Sigmoid colon (tissue), 7 donors: ENCODE results near the gene ACSM5. TPM values are rescaled to one million over a fixed set of nuclear protein-coding genes. Genes with fewer than 3 reads are reported as not detected.
"Not testable (repeated sequence)": the region's sequence is repeated elsewhere in the genome, so short reads cannot be mapped to it uniquely, and the experiment has no call there.

Source experiments
- DNase-seq: peaks from one replicate; pipeline ENCODE4 v3.0.0-alpha.2; 2019
- H3K27ac ChIP-seq, 4 donors: fragments of 200-600 bp; sonication (generic); one replicate each; pipeline ENCODE4 v1.5.1; 2016 to 2019; ENCODE audit warnings: mild to moderate bottlenecking in 1 of 4
- H3K27me3 ChIP-seq, 3 donors: fragments of 200-600 bp; sonication (generic); one replicate each; pipeline ENCODE4 v1.5.1; 2019; ENCODE audit warnings: mild to moderate bottlenecking in 1 of 3
- H3K36me3 ChIP-seq, 4 donors: fragments of 200-600 bp; sonication (generic); one replicate each; pipeline ENCODE4 v1.5.1; 2016 to 2019
- H3K4me1 ChIP-seq, 4 donors: fragments of 200-600 bp; sonication (generic); one replicate each; pipeline ENCODE4 v1.5.1; 2017 to 2019
- H3K4me3 ChIP-seq, 4 donors: fragments of 200-600 bp; sonication (generic); one replicate each; pipeline ENCODE4 v1.5.1; 2017 to 2019; ENCODE audit warnings: mild to moderate bottlenecking in 2 of 4, moderate library complexity in 1 of 4
- H3K9me3 ChIP-seq, 4 donors: fragments of 200-600 bp in 3 of 4; sonication (generic) in 3 of 4; one replicate each; pipeline versions ENCODE4 v1.5.1 to v1.6.1; 2013 to 2019
- CTCF ChIP-seq, 4 experiments: fragments of 450-650 bp in 3 of 4; fragments of 200-600 bp in 1 of 4; IDR thresholded peaks; one replicate each; pipeline ENCODE4 v1.5.1; 2016 to 2019; ENCODE audit warnings: antibody characterized with exemption in 4 of 4, mild to moderate bottlenecking in 3 of 4, moderate library complexity in 2 of 4
- EP300 ChIP-seq, 4 donors: sonication (generic); formaldehyde crosslinking; IDR thresholded peaks; one replicate each; pipeline ENCODE4 v1.6.1; 2017; ENCODE audit warnings: antibody characterized with exemption in 4 of 4
- POLR2A ChIP-seq, 2 donors: fragments of 450-650 bp; IDR thresholded peaks; one replicate each; pipeline ENCODE4 v1.6.1; 2016; ENCODE audit warnings: antibody characterized with exemption in 2 of 2, mild to moderate bottlenecking in 2 of 2, moderate library complexity in 2 of 2
- POLR2AphosphoS5 ChIP-seq, 4 donors: sonication (generic); formaldehyde crosslinking; IDR thresholded peaks; one replicate each; pipeline ENCODE4 v1.6.1; 2017; ENCODE audit warnings: antibody characterized with exemption in 4 of 4
- WGBS, 2 donors: extraction: QIAGEN DNeasy Blood & Tissue Kit; methylation state at CpG; one replicate each; pipeline ENCODE4 v1.1.7; 2013; 5-methylcytosine and 5-hydroxymethylcytosine counted together
- intact Hi-C: fragments of 100-400 bp; cut with DNase I; formaldehyde crosslinking; loops from one replicate; pipeline ENCODE4 v1.15.1; 2023
- polyA plus RNA-seq, 3 donors: library from polyadenylated mRNA; stranded (reverse); fragments of 200-250 nt; gene quantifications; one replicate each; pipeline ENCODE4 v1.2.3, GENCODE V29; 2013
- total RNA-seq, 4 donors: library from RNA; depleted of rRNA; stranded (reverse); fragments of >200 nt; gene quantifications; one replicate each; pipeline ENCODE4 v1.1.0, GENCODE V29; 2016
- donor health status: healthy with polysubstance abuse.
- donor health status: Bipolar disorder and iron deficiency.
- donor health status: healthy.

Gene ACSM5
- total and polyA plus RNA-seq, 7 donors: 0.69 to 11.4 (median 3.1) TPM

- Histone ChIP-seq H3K9me3 (no peaks in the 10 kb centered on the region), H3K4me3 (no peak overlapping the region), H3K27ac (peak overlapping the region; percentile 67 to 78 (median 72)), H3K27me3 (no peaks in the 10 kb centered on the region), H3K4me1 (peaks cover 0 to 20% (median 11%) of the 10 kb centered on the region in 4 donors), H3K36me3 (no peaks in the 10 kb centered on the region)
- TF ChIP-seq EP300 (IDR thresholded peaks at IDR 0.05): no peak
- TF ChIP-seq POLR2A (IDR thresholded peaks at IDR 0.05): no peak
- TF ChIP-seq CTCF (IDR thresholded peaks at IDR 0.05): no peak
- peak in 1 of 4 donors; percentile 53 for TF ChIP-seq POLR2AphosphoS5 (IDR thresholded peaks at IDR 0.05)
- DNase-seq: no peak
- intact Hi-C loops: no loop called here
- 65 to 67% methylated on average over 3 of the region's 3 CpGs for WGBS, 2 donors
These were observed 31.9 kb downstream of the ACSM5 start for GRCh38 chr16:20441191-20441590.

GRCh38 chr16:20441859-20442258 is 32.5 kb downstream of the ACSM5 start:
- H3K9me3 ChIP-seq, H3K4me3 ChIP-seq, DNase-seq, H3K27me3 ChIP-seq, intact Hi-C loops, H3K36me3 ChIP-seq: not testable (repeated sequence)
- 93 to 96% methylated on average over 3 of the region's 4 CpGs for WGBS, 2 donors
- Histone ChIP-seq H3K4me1 (peaks cover 0 to 20% (median 11%) of the 10 kb centered on the region in 4 donors), H3K27ac (peak overlapping the region in 2 of 4 donors; percentile 74 to 78)

- H3K9me3 ChIP-seq, DNase-seq, H3K27me3 ChIP-seq, H3K36me3 ChIP-seq, H3K27ac ChIP-seq, H3K4me1 ChIP-seq, intact Hi-C loops, H3K4me3 ChIP-seq: not testable (repeated sequence)
- no CpG with 5 or more reads among the region's 3 CpGs for WGBS, 2 donors
These were observed 37.5 kb downstream of the ACSM5 start for GRCh38 chr16:20446652-20447393.

- H3K36me3 ChIP-seq, intact Hi-C loops, DNase-seq, H3K9me3 ChIP-seq, H3K4me1 ChIP-seq, H3K27ac ChIP-seq, H3K27me3 ChIP-seq, H3K4me3 ChIP-seq: not testable (repeated sequence)
- 55 to 76% methylated on average over 1 of the region's 1 CpG for WGBS, 2 donors
These were observed 42.0 kb downstream of the ACSM5 start, which contains the start of gene ACSM2A for GRCh38 chr16:20451364-20451763. ACSM2A (plus strand) TSS chr16:20451521; CDS start chr16:20460115, 8,594 bp downstream.

- WGBS, 2 donors: 87 to 89% methylated on average over 4 of the region's 5 CpGs
- intact Hi-C loops, DNase-seq, H3K4me3 ChIP-seq, H3K9me3 ChIP-seq, H3K27me3 ChIP-seq, H3K27ac ChIP-seq, H3K4me1 ChIP-seq, H3K36me3 ChIP-seq: not testable (repeated sequence)
These were observed 44.3 kb downstream of the ACSM5 start for GRCh38 chr16:20453633-20454032.

- H3K4me1 ChIP-seq, H3K27ac ChIP-seq, DNase-seq, H3K9me3 ChIP-seq, H3K4me3 ChIP-seq, H3K27me3 ChIP-seq, intact Hi-C loops, H3K36me3 ChIP-seq: not testable (repeated sequence)
- 91 to 92% methylated on average over 2 of the region's 2 CpGs for WGBS, 2 donors
These were observed 49.9 kb downstream of the ACSM5 start for GRCh38 chr16:20459227-20459626.

- H3K27me3 ChIP-seq, H3K27ac ChIP-seq, DNase-seq, H3K4me3 ChIP-seq, H3K4me1 ChIP-seq, H3K36me3 ChIP-seq, H3K9me3 ChIP-seq, intact Hi-C loops: not testable (repeated sequence)
- WGBS, 2 donors: 78 to 92% methylated on average over 3 of the region's 4 CpGs
These were observed 51.0 kb downstream of the ACSM5 start for GRCh38 chr16:20460313-20460712.

- H3K4me1 ChIP-seq, H3K27me3 ChIP-seq, intact Hi-C loops, H3K9me3 ChIP-seq, H3K4me3 ChIP-seq, DNase-seq, H3K27ac ChIP-seq, H3K36me3 ChIP-seq: not testable (repeated sequence)
These were observed 59.6 kb downstream of the ACSM5 start for GRCh38 chr16:20468954-20469353.

GRCh38 chr16:20469930-20470329 is 60.6 kb downstream of the ACSM5 start:
- H3K4me1 ChIP-seq, H3K9me3 ChIP-seq, H3K36me3 ChIP-seq, H3K4me3 ChIP-seq, H3K27ac ChIP-seq, DNase-seq, H3K27me3 ChIP-seq, intact Hi-C loops: not testable (repeated sequence)
- WGBS, 2 donors: 96 to 97% methylated on average over 2 of the region's 2 CpGs

GRCh38 chr16:20470732-20471131 is 61.4 kb downstream of the ACSM5 start:
- 79 to 80% methylated on average over 1 of the region's 1 CpG for WGBS, 2 donors
- H3K36me3 ChIP-seq, H3K27ac ChIP-seq, DNase-seq, H3K27me3 ChIP-seq, H3K9me3 ChIP-seq, H3K4me3 ChIP-seq, intact Hi-C loops, H3K4me1 ChIP-seq: not testable (repeated sequence)

- DNase-seq, H3K4me3 ChIP-seq, H3K27ac ChIP-seq, H3K27me3 ChIP-seq, H3K9me3 ChIP-seq, H3K36me3 ChIP-seq, H3K4me1 ChIP-seq, intact Hi-C loops: not testable (repeated sequence)
- WGBS, 2 donors: 25 to 36% methylated on average over 2 of the region's 2 CpGs
These were observed 67.9 kb downstream of the ACSM5 start for GRCh38 chr16:20477188-20477744.

GRCh38 chr16:20483989-20484388 is 74.7 kb downstream of the ACSM5 start:
- H3K4me3 ChIP-seq, H3K27me3 ChIP-seq, H3K9me3 ChIP-seq, H3K27ac ChIP-seq, H3K36me3 ChIP-seq, intact Hi-C loops, H3K4me1 ChIP-seq, DNase-seq: not testable (repeated sequence)
- WGBS, 2 donors: 44 to 64% methylated on average over 1 of the region's 1 CpG
